Osteoblast (primary cell): Measurements from ENCODE around the gene ANKRD7. TPM values are rescaled to one million over a fixed set of nuclear protein-coding genes. Genes with fewer than 3 reads are reported as not detected.

Source experiments
- DNase-seq: peaks from one replicate; pipeline ENCODE4 v3.0.0; 2011; ENCODE audit warnings: low spot score, mixed read lengths; ENCODE audit not compliant: insufficient read length; ENCODE audit errors: missing footprints
- H2AFZ ChIP-seq: 2 replicates; pipeline ENCODE4 v1.6.0; 2011; ENCODE audit warnings: mild to moderate bottlenecking, low read length
- H3K27ac ChIP-seq: 2 replicates; pipeline ENCODE4 v1.5.1; 2011; ENCODE audit warnings: mild to moderate bottlenecking, low read depth, low read length, moderate library complexity
- H3K27me3 ChIP-seq: 2 replicates; pipeline ENCODE4 v1.6.0; 2012; ENCODE audit warnings: mild to moderate bottlenecking, control low read depth, inconsistent platforms, low read length, moderate library complexity; ENCODE audit not compliant: insufficient read depth
- H3K36me3 ChIP-seq: 2 replicates; pipeline ENCODE4 v1.5.1; 2011; ENCODE audit warnings: mild to moderate bottlenecking, low read length, control low read depth, moderate library complexity; ENCODE audit not compliant: insufficient read depth
- H3K4me1 ChIP-seq: 2 replicates; pipeline ENCODE4 v1.5.1; 2011; ENCODE audit warnings: mild to moderate bottlenecking, low read length, control low read depth, moderate library complexity; ENCODE audit not compliant: insufficient read depth
- H3K4me2 ChIP-seq: 2 replicates; pipeline ENCODE4 v1.6.0; 2011; ENCODE audit warnings: mild to moderate bottlenecking, low read length; ENCODE audit not compliant: insufficient read depth
- H3K4me3 ChIP-seq: fragments of 200-600 bp; sonication (generic); 3 replicates; pipeline ENCODE4 v1.5.1; 2012; ENCODE audit warnings: mild to moderate bottlenecking, low read length, inconsistent platforms; ENCODE audit not compliant: insufficient read depth
- H3K79me2 ChIP-seq: 2 replicates; pipeline ENCODE4 v1.6.0; 2012; ENCODE audit warnings: mild to moderate bottlenecking, low read length, control low read depth, inconsistent platforms; ENCODE audit not compliant: insufficient read depth
- H3K9me3 ChIP-seq: 2 replicates; pipeline ENCODE4 v1.5.1; 2011; ENCODE audit warnings: low read depth, low read length, control low read depth
- H4K20me1 ChIP-seq: 2 replicates; pipeline ENCODE4 v1.6.0; 2012; ENCODE audit warnings: mild to moderate bottlenecking, low read length, control low read depth; ENCODE audit not compliant: insufficient read depth
- total RNA-seq: library from RNA; depleted of rRNA; stranded (reverse); fragments of >200 nt; gene quantifications from 2 replicates; pipeline ENCODE4 v1.2.3, GENCODE V29; 2012
- TF ChIP-seq, protein P1 (sequence below): IDR thresholded peaks from 2 replicates; pipeline ENCODE4 v1.5.1; 2011; ENCODE audit warnings: mild to moderate bottlenecking, low read depth, low read length, moderate library complexity; ENCODE audit errors: extremely low read depth

The ANKRD7 gene
- total RNA-seq, 1 donor: 3.3 TPM

DNA sequence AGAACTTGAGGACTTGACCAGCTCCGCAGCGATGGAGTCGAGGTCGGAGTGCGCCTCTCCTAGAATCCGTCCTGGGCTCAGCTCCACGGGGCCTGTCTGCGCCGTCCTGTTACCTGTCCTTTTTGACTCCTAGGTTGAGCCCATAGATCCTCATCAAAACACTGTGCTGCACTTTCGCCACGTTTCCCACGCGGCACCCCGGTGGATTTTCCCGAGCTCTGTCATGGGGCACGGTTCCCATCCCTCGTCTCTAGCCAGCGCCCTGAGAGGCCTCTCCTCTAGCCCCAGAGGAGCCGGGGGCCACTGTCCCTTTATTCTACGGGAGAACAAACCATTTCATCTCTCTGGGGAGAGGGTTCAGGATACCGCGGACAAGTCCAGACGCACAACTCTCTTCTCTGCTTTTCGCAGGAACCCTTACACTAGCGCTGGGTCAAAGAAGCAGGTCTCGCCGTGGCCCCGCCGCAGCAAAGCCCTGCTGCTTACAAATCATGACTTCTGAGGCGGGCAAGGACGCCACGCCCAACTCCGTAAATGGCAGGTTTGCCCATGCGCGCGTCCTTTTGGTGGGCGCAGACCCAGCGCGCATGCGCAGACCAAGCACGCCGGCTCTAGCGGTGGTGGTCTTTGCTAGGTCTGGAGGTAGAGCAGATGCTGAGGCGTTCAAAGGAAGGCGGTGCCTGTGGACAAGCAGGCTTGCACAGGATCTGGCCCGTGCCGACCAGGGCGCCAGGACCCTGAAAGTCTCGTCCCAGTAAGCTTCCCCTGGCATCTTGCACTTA, 10.3 kb upstream of the ANKRD7 start:
- Histone ChIP-seq H4K20me1 (no peaks in the 10 kb centered on the region), H3K36me3 (no peaks in the 10 kb centered on the region), H2AFZ (peak overlapping the region; percentile 98), H3K9me3 (no peaks in the 10 kb centered on the region), H3K27ac (no peak overlapping the region), H3K27me3 (no peaks in the 10 kb centered on the region), H3K4me2 (peak overlapping the region; percentile 91), H3K4me1 (peaks cover 5% of the 10 kb centered on the region), H3K79me2 (no peaks in the 10 kb centered on the region), H3K4me3 (peak overlapping the region; percentile 79)
- TF ChIP-seq, protein P1, sequence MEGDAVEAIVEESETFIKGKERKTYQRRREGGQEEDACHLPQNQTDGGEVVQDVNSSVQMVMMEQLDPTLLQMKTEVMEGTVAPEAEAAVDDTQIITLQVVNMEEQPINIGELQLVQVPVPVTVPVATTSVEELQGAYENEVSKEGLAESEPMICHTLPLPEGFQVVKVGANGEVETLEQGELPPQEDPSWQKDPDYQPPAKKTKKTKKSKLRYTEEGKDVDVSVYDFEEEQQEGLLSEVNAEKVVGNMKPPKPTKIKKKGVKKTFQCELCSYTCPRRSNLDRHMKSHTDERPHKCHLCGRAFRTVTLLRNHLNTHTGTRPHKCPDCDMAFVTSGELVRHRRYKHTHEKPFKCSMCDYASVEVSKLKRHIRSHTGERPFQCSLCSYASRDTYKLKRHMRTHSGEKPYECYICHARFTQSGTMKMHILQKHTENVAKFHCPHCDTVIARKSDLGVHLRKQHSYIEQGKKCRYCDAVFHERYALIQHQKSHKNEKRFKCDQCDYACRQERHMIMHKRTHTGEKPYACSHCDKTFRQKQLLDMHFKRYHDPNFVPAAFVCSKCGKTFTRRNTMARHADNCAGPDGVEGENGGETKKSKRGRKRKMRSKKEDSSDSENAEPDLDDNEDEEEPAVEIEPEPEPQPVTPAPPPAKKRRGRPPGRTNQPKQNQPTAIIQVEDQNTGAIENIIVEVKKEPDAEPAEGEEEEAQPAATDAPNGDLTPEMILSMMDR: no peak
- peak; percentile 96 for DNase-seq

GRCh38 chr7:118214833-118215182, 9.7 kb upstream of the ANKRD7 start:
- no peak for DNase-seq
- H3K27me3 ChIP-seq: no peaks in the 10 kb centered on the region
- peak overlapping the region; percentile 91 for H3K4me2 ChIP-seq
- no peaks in the 10 kb centered on the region for H3K36me3 ChIP-seq
- no peaks in the 10 kb centered on the region for H3K79me2 ChIP-seq
- H3K4me1 ChIP-seq: peaks cover 5% of the 10 kb centered on the region
- peak overlapping the region; percentile 79 for H3K4me3 ChIP-seq
- H2AFZ ChIP-seq: peak overlapping the region; percentile 98
- H3K27ac ChIP-seq: no peak overlapping the region
- H4K20me1 ChIP-seq: no peaks in the 10 kb centered on the region
- no peaks in the 10 kb centered on the region for H3K9me3 ChIP-seq
- TF ChIP-seq, protein P1: no peak

DNA sequence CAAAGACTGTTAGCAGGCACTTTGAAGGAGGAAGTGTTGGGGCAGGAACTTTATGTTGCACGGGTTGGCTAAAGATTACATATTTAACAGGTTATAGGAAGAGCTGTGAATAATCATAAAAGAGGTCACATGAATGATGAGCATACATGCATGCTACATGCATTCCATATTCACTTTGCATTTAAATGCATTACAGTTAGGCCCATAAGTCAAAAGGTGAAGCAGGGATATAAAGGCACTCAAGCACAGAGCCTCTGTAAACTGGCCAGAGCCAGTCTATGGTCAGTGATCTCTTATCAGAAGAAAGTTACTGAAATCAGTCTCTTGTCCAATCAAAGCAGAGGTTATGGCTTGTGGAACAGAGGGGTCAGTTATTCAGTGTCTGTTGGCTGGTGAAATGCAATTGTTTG, 7.3 kb upstream of the ANKRD7 start:
- Histone ChIP-seq H3K79me2 (no peaks in the 10 kb centered on the region), H4K20me1 (no peaks in the 10 kb centered on the region), H3K9me3 (no peaks in the 10 kb centered on the region), H2AFZ (no peak overlapping the region), H3K27me3 (no peaks in the 10 kb centered on the region), H3K4me2 (no peak overlapping the region), H3K27ac (no peak overlapping the region), H3K4me3 (no peak overlapping the region), H3K36me3 (no peaks in the 10 kb centered on the region), H3K4me1 (peaks cover 5% of the 10 kb centered on the region)
- DNase-seq: no peak
- TF ChIP-seq, protein P1: no peak

DNA sequence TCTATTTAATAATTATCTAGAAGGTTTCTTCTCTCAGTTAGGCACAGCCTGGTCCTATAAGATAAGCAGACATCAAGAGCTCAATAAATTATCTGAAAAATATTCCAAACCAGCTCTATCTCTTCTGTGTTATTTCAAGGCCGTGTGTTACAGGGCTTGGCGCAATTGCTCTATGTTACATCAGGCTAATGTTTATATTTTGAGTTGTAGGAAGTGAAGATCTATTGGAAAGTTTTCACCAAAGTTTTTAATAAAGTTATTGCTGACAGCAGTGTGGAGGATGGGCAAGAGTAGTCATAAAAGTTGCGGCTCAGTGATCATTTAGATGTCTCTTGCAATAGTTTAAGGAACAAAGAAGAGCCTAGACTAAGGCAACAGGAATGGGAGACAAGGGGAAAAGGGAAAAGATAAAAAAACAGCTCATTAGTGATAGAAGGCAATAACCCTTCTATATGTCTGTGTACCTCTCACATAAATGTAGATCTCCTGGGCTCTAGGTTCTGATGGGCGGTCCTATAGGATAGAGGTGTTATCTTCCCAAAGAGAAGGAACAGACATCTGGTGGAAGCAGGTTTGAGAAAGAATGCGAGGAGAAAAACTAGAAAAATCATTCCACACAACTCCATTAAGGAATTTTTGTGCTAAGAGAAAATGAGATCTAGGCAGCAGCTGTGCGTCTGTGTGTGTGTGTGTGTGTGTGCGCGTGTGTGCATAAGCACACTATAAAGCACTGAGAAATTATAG, 5.9 kb upstream of the ANKRD7 start:
- Histone ChIP-seq H4K20me1 (no peaks in the 10 kb centered on the region), H3K27me3 (no peaks in the 10 kb centered on the region), H3K79me2 (no peaks in the 10 kb centered on the region), H3K4me2 (no peak overlapping the region), H3K4me1 (peaks cover 5% of the 10 kb centered on the region), H3K4me3 (no peak overlapping the region), H3K27ac (no peak overlapping the region), H2AFZ (no peak overlapping the region), H3K9me3 (no peaks in the 10 kb centered on the region), H3K36me3 (no peaks in the 10 kb centered on the region)
- DNase-seq: no peak
- TF ChIP-seq, protein P1: no peak
